Measurements from ENCODE around the gene B4GALNT3.

- TF ChIP-seq CTCF (IDR thresholded peaks at IDR 0.05) (no peak), POLR2A (IDR thresholded peaks at IDR 0.05) (no peak)
These were observed 9.3 kb upstream of the B4GALNT3 start for GRCh38 chr12:450438-450837.
